Sigmoid colon (tissue), 7 donors: ENCODE results near the gene FAM13C. TPM values are rescaled to one million over a fixed set of nuclear protein-coding genes. Genes with fewer than 3 reads are reported as not detected.

ENCODE experiments used
- DNase-seq: peaks from one replicate; pipeline ENCODE4 v3.0.0-alpha.2; 2019
- H3K27ac ChIP-seq, 4 donors: fragments of 200-600 bp; sonication (generic); one replicate each; pipeline ENCODE4 v1.5.1; 2016 to 2019; ENCODE audit warnings: mild to moderate bottlenecking in 1 of 4
- H3K27me3 ChIP-seq, 3 donors: fragments of 200-600 bp; sonication (generic); one replicate each; pipeline ENCODE4 v1.5.1; 2019; ENCODE audit warnings: mild to moderate bottlenecking in 1 of 3
- H3K36me3 ChIP-seq, 4 donors: fragments of 200-600 bp; sonication (generic); one replicate each; pipeline ENCODE4 v1.5.1; 2016 to 2019
- H3K4me1 ChIP-seq, 4 donors: fragments of 200-600 bp; sonication (generic); one replicate each; pipeline ENCODE4 v1.5.1; 2017 to 2019
- H3K4me3 ChIP-seq, 4 donors: fragments of 200-600 bp; sonication (generic); one replicate each; pipeline ENCODE4 v1.5.1; 2017 to 2019; ENCODE audit warnings: mild to moderate bottlenecking in 2 of 4, moderate library complexity in 1 of 4
- H3K9me3 ChIP-seq, 4 donors: fragments of 200-600 bp in 3 of 4; sonication (generic) in 3 of 4; one replicate each; pipeline versions ENCODE4 v1.5.1 to v1.6.1; 2013 to 2019
- CTCF ChIP-seq, 4 experiments: fragments of 450-650 bp in 3 of 4; fragments of 200-600 bp in 1 of 4; IDR thresholded peaks; one replicate each; pipeline ENCODE4 v1.5.1; 2016 to 2019; ENCODE audit warnings: antibody characterized with exemption in 4 of 4, mild to moderate bottlenecking in 3 of 4, moderate library complexity in 2 of 4
- EP300 ChIP-seq, 4 donors: sonication (generic); formaldehyde crosslinking; IDR thresholded peaks; one replicate each; pipeline ENCODE4 v1.6.1; 2017; ENCODE audit warnings: antibody characterized with exemption in 4 of 4
- POLR2A ChIP-seq, 2 donors: fragments of 450-650 bp; IDR thresholded peaks; one replicate each; pipeline ENCODE4 v1.6.1; 2016; ENCODE audit warnings: antibody characterized with exemption in 2 of 2, mild to moderate bottlenecking in 2 of 2, moderate library complexity in 2 of 2
- POLR2AphosphoS5 ChIP-seq, 4 donors: sonication (generic); formaldehyde crosslinking; IDR thresholded peaks; one replicate each; pipeline ENCODE4 v1.6.1; 2017; ENCODE audit warnings: antibody characterized with exemption in 4 of 4
- WGBS, 2 donors: extraction: QIAGEN DNeasy Blood & Tissue Kit; methylation state at CpG; one replicate each; pipeline ENCODE4 v1.1.7; 2013; 5-methylcytosine and 5-hydroxymethylcytosine counted together
- intact Hi-C: fragments of 100-400 bp; cut with DNase I; formaldehyde crosslinking; loops from one replicate; pipeline ENCODE4 v1.15.1; 2023
- polyA plus RNA-seq, 3 donors: library from polyadenylated mRNA; stranded (reverse); fragments of 200-250 nt; gene quantifications; one replicate each; pipeline ENCODE4 v1.2.3, GENCODE V29; 2013
- total RNA-seq, 4 donors: library from RNA; depleted of rRNA; stranded (reverse); fragments of >200 nt; gene quantifications; one replicate each; pipeline ENCODE4 v1.1.0, GENCODE V29; 2016
- donor health status: healthy with polysubstance abuse.
- donor health status: Bipolar disorder and iron deficiency.
- donor health status: healthy.

The FAM13C gene
- total and polyA plus RNA-seq, 7 donors = 0.92 to 33.9 (median 13.8) TPM

- no peak overlapping the region for H3K4me3 ChIP-seq
- H3K27me3 ChIP-seq = no peaks in the 10 kb centered on the region
- DNase-seq = no peak
- H3K9me3 ChIP-seq = no peaks in the 10 kb centered on the region
- TF ChIP-seq CTCF (IDR thresholded peaks at IDR 0.05) (no peak), POLR2AphosphoS5 (IDR thresholded peaks at IDR 0.05) (no peak), POLR2A (IDR thresholded peaks at IDR 0.05) (no peak), EP300 (IDR thresholded peaks at IDR 0.05) (no peak)
- peak overlapping the region in 2 of 4 donors; percentile 28 to 62 for H3K27ac ChIP-seq
- peaks cover 0 to 7% (median 0%) of the 10 kb centered on the region in 4 donors for H3K36me3 ChIP-seq
- H3K4me1 ChIP-seq = peaks cover 0 to 37% (median 20%) of the 10 kb centered on the region in 4 donors
- intact Hi-C loops = no loop called here
These were observed 37.8 kb downstream of the FAM13C start for GRCh38 chr10:59324597-59324996.

- Histone ChIP-seq H3K4me1 (peaks cover 0 to 38% (median 17%) of the 10 kb centered on the region in 4 donors), H3K27me3 (no peaks in the 10 kb centered on the region), H3K4me3 (no peak overlapping the region), H3K36me3 (peaks cover 0 to 7% (median 0%) of the 10 kb centered on the region in 4 donors), H3K27ac (peak overlapping the region; percentile 50 to 62 (median 56)), H3K9me3 (no peaks in the 10 kb centered on the region)
- TF ChIP-seq POLR2A (IDR thresholded peaks at IDR 0.05) (no peak), POLR2AphosphoS5 (IDR thresholded peaks at IDR 0.05) (no peak), EP300 (IDR thresholded peaks at IDR 0.05) (no peak), CTCF (IDR thresholded peaks at IDR 0.05) (no peak)
- no peak for DNase-seq
- 70 to 91% methylated on average over 2 of the region's 2 CpGs for WGBS, 2 donors
- intact Hi-C loops = no loop called here
These were observed 38.4 kb downstream of the FAM13C start for GRCh38 chr10:59323831-59324401.

- Histone ChIP-seq H3K36me3 (peaks cover 0 to 7% (median 0%) of the 10 kb centered on the region in 4 donors), H3K4me1 (peaks cover 0 to 35% (median 17%) of the 10 kb centered on the region in 4 donors), H3K4me3 (no peak overlapping the region), H3K27me3 (no peaks in the 10 kb centered on the region), H3K27ac (peak overlapping the region; percentile 50 to 62 (median 56)), H3K9me3 (no peaks in the 10 kb centered on the region)
- TF ChIP-seq POLR2AphosphoS5 (IDR thresholded peaks at IDR 0.05) (no peak), POLR2A (IDR thresholded peaks at IDR 0.05) (no peak), EP300 (IDR thresholded peaks at IDR 0.05) (no peak), CTCF (IDR thresholded peaks at IDR 0.05) (no peak)
- no peak for DNase-seq
- intact Hi-C loops = no loop called here
- 12 to 62% methylated on average over 2 of the region's 2 CpGs for WGBS, 2 donors
These were observed 39.3 kb downstream of the FAM13C start for GRCh38 chr10:59323036-59323459.

- peaks cover 0 to 7% (median 0%) of the 10 kb centered on the region in 4 donors for H3K36me3 ChIP-seq
- no peaks in the 10 kb centered on the region for H3K9me3 ChIP-seq
- DNase-seq = no peak
- peaks cover 0 to 35% (median 17%) of the 10 kb centered on the region in 4 donors for H3K4me1 ChIP-seq
- H3K27ac ChIP-seq = peak overlapping the region in 2 of 4 donors; percentile 61 to 62
- 75 to 86% methylated on average over 4 of the region's 4 CpGs for WGBS, 2 donors
- no peak overlapping the region for H3K4me3 ChIP-seq
- TF ChIP-seq CTCF (IDR thresholded peaks at IDR 0.05) (no peak), EP300 (IDR thresholded peaks at IDR 0.05) (no peak), POLR2A (IDR thresholded peaks at IDR 0.05) (no peak), POLR2AphosphoS5 (IDR thresholded peaks at IDR 0.05) (no peak)
- intact Hi-C loops = no loop called here
- H3K27me3 ChIP-seq = no peaks in the 10 kb centered on the region
These were observed 40.2 kb downstream of the FAM13C start for GRCh38 chr10:59322131-59322530.
